ENCODE measurements around the gene SCYGR4.

- TF ChIP-seq EZH2 (IDR thresholded peaks at IDR 0.05; ENCODE audit: insufficient read depth, poor library complexity, severe bottlenecking) (no peak), EZH2phosphoT487 (IDR thresholded peaks at IDR 0.05; ENCODE audit: insufficient read depth, low read depth) (no peak)
Measured at GRCh38 chr2:227614246-227614645, 3.1 kb upstream of the SCYGR4 start.

Data from GM23248 (cell line).